Activated CD8-positive, alpha-beta T cell treated with anti-CD3 and anti-CD28 coated beads for 36 hours (primary cell): Measurements from ENCODE around the gene RECK. TPM values are rescaled to one million over a fixed set of nuclear protein-coding genes. Genes with fewer than 3 reads are reported as not detected.

Experiments
- ATAC-seq: fragments of 200-7000 bp; cut with Tn5 transposase; one replicate; pipeline ENCODE4 v1.10.0; 2021; ENCODE audit warnings: mild to moderate bottlenecking, moderate library complexity
- CTCF ChIA-PET: fragments of 350-600 bp; sonication (Branson Sonifier 250); formaldehyde crosslinking; loops from one replicate; lab custom pipeline; 2021; ENCODE audit warnings: antibody characterized with exemption; lab: Charles Lee
- POLR2A ChIA-PET: fragments of 350-600 bp; sonication (Branson Sonifier 250); formaldehyde crosslinking; loops from one replicate; lab custom pipeline; 2021; ENCODE audit warnings: antibody characterized with exemption; lab: Charles Lee
- DNase-seq: peaks from one replicate; pipeline ENCODE4 v3.0.0-alpha.2; 2020
- H3K27ac Mint-ChIP-seq: one replicate; pipeline ENCODE4 v1.8.0; 2021; ENCODE audit warnings: mild to moderate bottlenecking, mixed read lengths
- H3K27me3 Mint-ChIP-seq: one replicate; pipeline ENCODE4 v1.8.0; 2021; ENCODE audit warnings: mixed read lengths
- H3K36me3 Mint-ChIP-seq: one replicate; pipeline ENCODE4 v1.8.0; 2021; ENCODE audit warnings: low read depth, mixed read lengths
- H3K4me1 Mint-ChIP-seq: one replicate; pipeline ENCODE4 v1.8.0; 2021; ENCODE audit warnings: low read depth, mixed read lengths
- H3K4me3 Mint-ChIP-seq: one replicate; pipeline ENCODE4 v1.8.0; 2021; ENCODE audit warnings: mild to moderate bottlenecking, moderate library complexity, mixed read lengths
- H3K9me3 Mint-ChIP-seq: one replicate; pipeline ENCODE4 v1.8.0; 2021; ENCODE audit warnings: mixed read lengths
- intact Hi-C: fragments of 100-400 bp; cut with micrococcal nuclease; formaldehyde crosslinking; loops from one replicate; pipeline ENCODE4 v1.10.0; 2022
- total RNA-seq, 2 experiments: library from RNA; stranded (reverse); gene quantifications; one replicate each; pipeline ENCODE4 v1.2.3, GENCODE V29; 2021
- TF ChIP-seq, protein P1 (sequence below): fragments of 200-600 bp; IDR thresholded peaks from one replicate; pipeline ENCODE4 v1.8.0; 2022; ENCODE audit warnings: antibody characterized with exemption, mild to moderate bottlenecking

The RECK gene
- total RNA-seq, 2 experiments from 2014 or later = 5.3 to 6.5 TPM

DNA sequence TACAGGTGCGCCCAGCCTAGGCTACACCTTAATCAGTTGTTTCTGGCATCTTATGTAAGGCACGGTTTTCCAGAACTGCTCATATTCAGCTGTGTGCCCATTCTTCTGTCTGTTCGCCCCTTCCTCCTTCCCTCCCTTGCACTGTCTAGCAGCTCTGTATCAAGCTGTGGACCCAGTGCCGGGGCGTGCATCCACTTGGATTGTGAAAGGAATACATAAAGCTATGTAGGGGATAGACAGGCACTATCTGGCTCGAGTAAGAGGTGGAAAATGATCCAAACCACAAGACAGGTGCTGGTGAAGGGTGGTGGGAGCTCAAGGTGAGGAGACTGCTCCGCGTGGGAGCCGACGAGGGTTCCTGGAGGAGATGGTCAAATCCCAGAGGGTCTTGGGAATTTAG is 101.8 kb downstream of the RECK start:
- ATAC-seq (no peak), DNase-seq (no peak)
- Mint-ChIP-seq H3K36me3 (no peaks in the 10 kb centered on the region), H3K4me3 (no peak overlapping the region), H3K9me3 (no peaks in the 10 kb centered on the region), H3K27me3 (no peaks in the 10 kb centered on the region), H3K4me1 (peaks cover 63% of the 10 kb centered on the region), H3K27ac (no peak overlapping the region)
- TF ChIP-seq, protein P1, sequence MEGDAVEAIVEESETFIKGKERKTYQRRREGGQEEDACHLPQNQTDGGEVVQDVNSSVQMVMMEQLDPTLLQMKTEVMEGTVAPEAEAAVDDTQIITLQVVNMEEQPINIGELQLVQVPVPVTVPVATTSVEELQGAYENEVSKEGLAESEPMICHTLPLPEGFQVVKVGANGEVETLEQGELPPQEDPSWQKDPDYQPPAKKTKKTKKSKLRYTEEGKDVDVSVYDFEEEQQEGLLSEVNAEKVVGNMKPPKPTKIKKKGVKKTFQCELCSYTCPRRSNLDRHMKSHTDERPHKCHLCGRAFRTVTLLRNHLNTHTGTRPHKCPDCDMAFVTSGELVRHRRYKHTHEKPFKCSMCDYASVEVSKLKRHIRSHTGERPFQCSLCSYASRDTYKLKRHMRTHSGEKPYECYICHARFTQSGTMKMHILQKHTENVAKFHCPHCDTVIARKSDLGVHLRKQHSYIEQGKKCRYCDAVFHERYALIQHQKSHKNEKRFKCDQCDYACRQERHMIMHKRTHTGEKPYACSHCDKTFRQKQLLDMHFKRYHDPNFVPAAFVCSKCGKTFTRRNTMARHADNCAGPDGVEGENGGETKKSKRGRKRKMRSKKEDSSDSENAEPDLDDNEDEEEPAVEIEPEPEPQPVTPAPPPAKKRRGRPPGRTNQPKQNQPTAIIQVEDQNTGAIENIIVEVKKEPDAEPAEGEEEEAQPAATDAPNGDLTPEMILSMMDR = no peak
- intact Hi-C loops = no loop called here
- CTCF ChIA-PET = interaction anchor here (2.8 kb wide), 1 partner anchor 28 kb away, joined by 10 read pairs; no protein-coding TSS in a partner anchor
- POLR2A ChIA-PET = interaction anchor here (0.6 to 5.3 kb wide), 3 partner anchors 10 to 16 kb away, joined by 4 to 25 read pairs (median 23); no protein-coding TSS in a partner anchor

DNA sequence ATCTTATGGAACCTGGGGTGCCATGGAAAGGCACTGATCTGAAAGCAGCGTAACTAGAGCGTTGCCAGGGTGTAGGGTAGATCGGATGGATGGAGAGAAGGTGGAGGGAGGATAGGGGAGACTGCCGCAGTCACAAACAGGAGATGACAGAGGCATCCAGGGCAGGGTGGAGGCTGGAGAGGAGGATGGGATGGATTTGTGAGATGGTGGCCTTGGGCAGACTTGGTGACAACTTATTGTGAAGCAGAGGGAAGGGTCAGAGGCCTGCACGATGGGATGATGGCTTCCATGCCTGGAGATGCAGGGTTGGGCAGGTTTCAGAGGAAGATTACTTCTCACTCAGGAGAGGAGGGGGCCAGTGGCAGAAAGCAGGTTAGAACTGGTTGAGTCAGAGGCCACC is 102.2 kb downstream of the RECK start:
- H3K27ac Mint-ChIP-seq = no peak overlapping the region
- H3K4me3 Mint-ChIP-seq = no peak overlapping the region
- POLR2A ChIA-PET = interaction anchor here (1.4 to 5.3 kb wide), 3 partner anchors 9 to 17 kb away, joined by 4 to 25 read pairs (median 23); no protein-coding TSS in a partner anchor
- H3K4me1 Mint-ChIP-seq = peaks cover 67% of the 10 kb centered on the region
- ATAC-seq (no peak), DNase-seq (no peak)
- no peaks in the 10 kb centered on the region for H3K9me3 Mint-ChIP-seq
- TF ChIP-seq, protein P1 = no peak
- intact Hi-C loops = no loop called here
- H3K27me3 Mint-ChIP-seq = no peaks in the 10 kb centered on the region
- H3K36me3 Mint-ChIP-seq = no peaks in the 10 kb centered on the region
- CTCF ChIA-PET = interaction anchor here (0.9 to 2.8 kb wide), 6 partner anchors 9 to 58 kb away, joined by 3 to 10 read pairs (median 4); no protein-coding TSS in a partner anchor

DNA sequence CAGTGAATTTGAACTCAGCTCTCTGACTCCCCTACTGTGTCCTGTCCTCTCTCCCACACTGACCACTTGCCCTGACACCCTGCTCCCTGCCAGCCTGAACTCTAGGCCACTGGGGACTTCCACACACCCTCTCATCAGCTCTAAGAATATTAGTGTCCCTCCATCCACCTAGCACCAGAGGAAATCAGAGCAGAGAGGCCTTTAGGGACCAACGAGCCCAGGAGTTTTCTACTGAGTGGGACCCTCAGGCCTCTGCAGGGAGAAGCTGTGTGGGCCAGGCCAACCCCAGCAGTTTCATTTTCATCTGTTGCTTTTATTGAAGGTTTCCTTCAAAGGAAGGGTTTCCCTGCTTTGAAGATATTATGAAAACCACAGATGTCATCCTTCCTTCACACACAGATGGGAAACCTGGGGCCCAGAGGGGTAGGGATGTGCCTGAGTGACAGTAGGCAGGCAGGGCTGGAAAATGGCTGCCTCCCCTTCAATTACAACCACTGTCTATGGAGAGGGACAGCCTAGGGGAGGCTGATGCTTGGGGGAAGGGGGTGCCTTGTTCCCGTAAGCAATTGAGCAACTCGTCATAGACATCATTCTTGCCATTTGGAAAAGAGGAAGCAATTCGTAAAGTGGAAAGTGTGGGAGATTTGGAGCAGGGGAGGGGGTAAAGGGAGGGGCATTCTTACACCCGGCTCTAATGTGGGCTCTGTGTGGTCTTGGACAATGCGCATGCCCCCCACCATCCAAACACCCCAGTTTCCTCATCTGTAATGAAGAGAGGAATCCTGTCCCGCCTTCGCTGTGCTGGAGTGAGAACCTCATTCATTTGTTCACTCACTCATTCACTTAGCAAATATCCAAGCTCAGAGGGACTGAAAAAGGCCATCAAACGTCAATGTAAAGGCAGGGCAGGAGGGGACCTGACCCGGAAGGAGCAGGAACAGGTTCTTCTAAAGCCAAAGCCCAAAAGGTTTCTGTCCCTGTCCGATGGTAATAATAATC is 103.7 kb downstream of the RECK start:
- Mint-ChIP-seq H3K27me3 (no peaks in the 10 kb centered on the region), H3K4me1 (peaks cover 82% of the 10 kb centered on the region), H3K27ac (peak overlapping the region; percentile 84), H3K9me3 (peaks cover 2% of the 10 kb centered on the region), H3K4me3 (peak overlapping the region; percentile 33), H3K36me3 (peaks cover 8% of the 10 kb centered on the region)
- peak; percentile 7 for ATAC-seq
- TF ChIP-seq, protein P1 = no peak
- POLR2A ChIA-PET = interaction anchor here (0.7 to 5.3 kb wide), 6 partner anchors 8 to 50 kb away, joined by 3 to 25 read pairs (median 4); partner anchors contain the start of gene CLTA
- DNase-seq = peak; percentile 63
- intact Hi-C loops = no loop called here
- CTCF ChIA-PET = interaction anchor here (0.9 to 1.7 kb wide), 8 partner anchors 8 to 59 kb away, joined by 3 to 8 read pairs (median 4); no protein-coding TSS in a partner anchor

DNA sequence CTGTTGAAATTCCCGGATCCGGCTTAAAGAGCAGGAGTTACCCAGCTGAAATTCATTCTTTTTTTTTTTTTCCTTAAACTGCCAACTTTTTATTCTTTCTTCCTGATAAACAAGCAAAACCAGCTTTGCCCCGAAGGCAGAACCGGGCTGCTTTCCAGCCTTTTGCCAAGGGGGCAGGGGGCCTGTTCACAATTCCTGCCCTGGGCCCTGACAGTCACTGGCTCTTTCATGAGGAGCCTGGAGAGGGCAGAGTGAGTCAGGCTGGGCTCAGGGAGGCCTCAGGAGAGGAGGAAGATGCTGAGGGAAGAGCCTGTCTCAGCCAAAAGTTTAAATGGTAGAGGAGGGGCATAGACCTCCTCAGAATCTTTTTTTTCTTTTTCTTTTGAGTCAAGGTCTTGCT is 104.6 kb downstream of the RECK start:
- ATAC-seq (no peak), DNase-seq (no peak)
- Mint-ChIP-seq H3K27me3 (no peaks in the 10 kb centered on the region), H3K36me3 (peaks cover 16% of the 10 kb centered on the region), H3K4me3 (no peak overlapping the region), H3K9me3 (peaks cover 11% of the 10 kb centered on the region), H3K27ac (no peak overlapping the region), H3K4me1 (peaks cover 86% of the 10 kb centered on the region)
- intact Hi-C loops = no loop called here
- CTCF ChIA-PET = interaction anchor here (1.3 to 3.7 kb wide), 2 partner anchors 26 to 133 kb away, joined by 4 to 10 read pairs; no protein-coding TSS in a partner anchor
- TF ChIP-seq, protein P1 = no peak
- POLR2A ChIA-PET = interaction anchor here (2.9 to 5.3 kb wide), 2 partner anchors 10 to 50 kb away, joined by 12 to 25 read pairs; partner anchors contain the start of gene CLTA
